PFSK-1 (cell line): ENCODE measurements around the gene CNEP1R1.

Source experiments
- REST ChIP-seq, 2 experiments: IDR thresholded peaks; 2 replicates each; pipeline versions ENCODE4 v1.6.1 to v1.8.0; 2011 to 2012; ENCODE audit warnings: low read depth in 2 of 2, low read length in 2 of 2, control low read depth in 1 of 2, inconsistent platforms in 1 of 2, mild to moderate bottlenecking in 1 of 2, moderate library complexity in 1 of 2; ENCODE audit not compliant: insufficient read depth in 1 of 2
- SIN3A ChIP-seq: IDR thresholded peaks from 2 replicates; pipeline ENCODE4 v1.6.1; 2012; ENCODE audit warnings: mild to moderate bottlenecking, low read length, moderate library complexity, borderline replicate concordance; ENCODE audit not compliant: insufficient read depth
- TAF1 ChIP-seq: IDR thresholded peaks from 2 replicates; pipeline ENCODE4 v1.6.1; 2012; ENCODE audit warnings: low read length, control low read depth, borderline replicate concordance; ENCODE audit not compliant: insufficient read depth

GRCh38 chr16:50079397-50080140, 54.5 kb downstream of the CNEP1R1 start:
- TF ChIP-seq TAF1 (no peak), SIN3A (no peak), REST (IDR thresholded peaks at IDR 0.05; ENCODE audit: insufficient read depth in 1 of 2, low read depth in 2 of 2, low read length in 2 of 2) (no peak)
